Fibroblast of pulmonary artery (primary cell): Measurements from ENCODE around the gene RSKR.
"Not testable (repeated sequence)": the region's sequence is repeated elsewhere in the genome, so short reads cannot be mapped to it uniquely, and the experiment has no call there.

Experiments
- DNase-seq: peaks from one replicate; pipeline ENCODE4 v3.0.0-alpha.2; 2010; ENCODE audit warnings: low read depth
- H3K4me3 ChIP-seq: replicated peaks from 2 replicates; pipeline ENCODE4 v1.5.1; 2011; ENCODE audit warnings: low read depth, mild to moderate bottlenecking, control low read depth, low read length, moderate library complexity
- CTCF ChIP-seq: IDR thresholded peaks from 2 replicates; pipeline ENCODE4 v1.5.1; 2011; ENCODE audit warnings: mild to moderate bottlenecking, control low read depth, low read length, inconsistent platforms; ENCODE audit errors: missing control alignments

Gene RSKR

GRCh38 chr17:28610376-28610775 is 3.6 kb downstream of the RSKR start:
- no peak overlapping the region for H3K4me3 ChIP-seq
- no peak for DNase-seq
- no peak for TF ChIP-seq CTCF

- DNase-seq, H3K4me3 ChIP-seq: not testable (repeated sequence)
Observed at GRCh38 chr17:28604031-28604430, 10.0 kb downstream of the RSKR start.

GRCh38 chr17:28599311-28600184 is 14.4 kb downstream of the RSKR start:
- DNase-seq, result peak; percentile 90
- H3K4me3 ChIP-seq, result peak overlapping the region; percentile 72
- no peak for TF ChIP-seq CTCF

GRCh38 chr17:28598799-28599310 is 15.1 kb downstream of the RSKR start, which contains the start of gene SPAG5:
Gene SPAG5 (minus strand): TSS chr17:28599025. CDS start chr17:28598946, 79 bp downstream.
- peak; percentile 90 for DNase-seq
- peak within 1 kb of the TSS; percentile 72 for H3K4me3 ChIP-seq
- TF ChIP-seq CTCF, result no peak

GRCh38 chr17:28598389-28598788 is 15.6 kb downstream of the RSKR start:
- no peak for DNase-seq
- TF ChIP-seq CTCF, result no peak
- peak overlapping the region; percentile 72 for H3K4me3 ChIP-seq

- peak overlapping the region; percentile 72 for H3K4me3 ChIP-seq
- DNase-seq, result no peak
- TF ChIP-seq CTCF, result no peak
Observed at GRCh38 chr17:28597606-28598383, 16.2 kb downstream of the RSKR start.

GRCh38 chr17:28592260-28592659 is 21.7 kb downstream of the RSKR start:
- no peak for DNase-seq
- no peak for TF ChIP-seq CTCF

More at GRCh38 chr17:28592260-28592659, 21.7 kb downstream of the RSKR start:
- no peak overlapping the region for H3K4me3 ChIP-seq
